ENCODE measurements around the gene TGM1.

TGM1 gene

DNA sequence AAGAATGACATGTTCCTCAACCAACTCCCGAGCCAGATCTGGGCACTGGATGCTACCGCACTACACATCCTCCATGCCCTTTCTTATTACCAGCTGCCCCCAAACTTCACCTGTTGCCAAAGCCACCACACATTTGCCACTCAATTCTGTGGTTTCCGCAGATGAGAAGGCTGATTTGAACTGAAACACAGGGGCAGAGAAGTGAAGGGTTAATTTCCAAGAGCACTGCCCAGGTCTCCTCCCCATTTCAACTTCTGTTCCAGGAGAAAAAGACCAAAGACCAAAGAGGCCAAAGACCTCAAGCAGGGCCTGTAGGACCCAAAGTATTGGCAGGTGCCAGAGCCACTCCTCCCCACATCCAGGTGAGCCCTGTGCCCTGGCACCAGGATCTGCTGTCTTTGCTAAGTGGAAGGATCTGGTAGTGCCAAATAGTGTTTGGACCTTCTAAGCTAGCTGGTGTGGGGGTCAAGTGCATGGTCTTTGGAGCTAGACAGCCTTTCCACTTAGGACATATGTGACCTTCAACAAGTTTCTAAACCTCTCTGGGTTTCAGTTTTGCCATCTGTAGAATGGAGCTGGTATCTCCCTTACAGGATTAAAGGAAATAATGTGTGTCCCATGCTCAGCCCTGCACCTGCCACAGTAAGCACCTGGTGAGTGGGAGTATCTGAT is 28.6 kb upstream of the TGM1 start:
- FAIRE-seq, result no peak

DNA sequence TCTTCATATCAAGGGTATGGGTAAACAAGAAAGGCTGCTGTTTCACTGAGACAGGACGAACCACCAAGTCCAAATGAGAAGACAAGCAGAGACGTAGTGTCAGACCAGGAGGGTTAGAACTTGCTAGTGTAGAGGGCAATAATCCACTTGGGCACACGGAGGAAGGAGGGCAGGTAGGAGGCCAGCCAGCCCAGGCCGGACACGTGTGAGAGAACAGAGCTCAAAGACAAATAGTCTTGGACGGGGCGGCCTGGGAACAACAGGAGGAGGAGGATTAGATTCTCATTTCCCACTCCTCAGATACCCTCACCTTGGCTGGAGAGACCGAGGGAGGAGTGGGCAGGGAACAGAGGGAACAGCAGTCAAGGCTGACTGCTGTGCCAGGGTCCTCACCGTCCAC is 27.8 kb upstream of the TGM1 start:
- FAIRE-seq, result no peak

DNA sequence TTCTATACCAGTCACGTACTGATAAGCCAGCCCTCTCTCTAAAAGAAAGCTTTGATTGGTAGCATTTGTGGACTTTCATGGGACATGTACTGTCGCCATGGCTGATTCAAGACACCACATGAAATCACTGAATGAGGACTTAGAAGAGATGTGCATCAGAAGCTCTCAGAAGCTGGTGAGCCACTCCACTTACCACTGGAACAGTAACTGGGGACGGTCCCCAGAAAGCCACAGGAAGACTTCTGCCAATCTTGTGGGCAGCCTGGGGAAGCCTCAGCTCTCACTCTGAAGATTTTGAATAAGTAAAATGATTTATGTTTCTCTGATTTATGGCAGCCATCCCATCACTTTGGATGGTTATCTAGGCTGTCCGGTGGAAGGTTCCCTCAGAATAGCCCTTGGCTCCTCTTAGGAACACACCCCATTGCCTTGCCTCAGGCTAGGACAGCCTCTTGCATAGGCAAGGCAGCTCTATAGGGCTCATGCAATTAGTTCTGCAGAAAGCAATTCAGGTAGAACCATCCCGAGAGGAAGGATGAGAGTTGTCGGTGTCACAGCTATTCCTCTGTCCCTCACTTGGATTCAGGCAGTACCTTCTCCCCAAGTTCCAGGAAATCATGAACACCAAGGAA is 26.8 kb upstream of the TGM1 start:
- FAIRE-seq, result no peak

DNA sequence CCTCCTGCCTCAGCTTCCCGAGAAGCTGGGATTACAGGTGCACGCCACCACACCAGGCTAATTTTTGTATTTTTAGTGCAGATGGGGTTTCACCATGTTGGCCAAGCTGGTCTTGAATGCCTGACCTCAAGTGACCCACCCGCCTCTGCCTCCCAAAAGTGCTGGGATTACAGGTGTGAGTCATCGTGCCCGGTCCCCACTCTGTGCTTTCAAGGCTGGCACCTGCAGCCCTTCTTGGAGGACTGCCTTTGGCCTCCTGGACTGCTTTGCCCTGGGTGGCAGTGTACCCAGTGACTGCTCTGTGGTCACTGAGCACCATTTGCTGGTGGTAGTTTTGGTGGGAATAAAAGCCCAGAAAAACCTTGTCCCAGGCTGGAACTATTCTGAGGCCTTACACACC is 24.0 kb upstream of the TGM1 start:
- no peak for FAIRE-seq

DNA sequence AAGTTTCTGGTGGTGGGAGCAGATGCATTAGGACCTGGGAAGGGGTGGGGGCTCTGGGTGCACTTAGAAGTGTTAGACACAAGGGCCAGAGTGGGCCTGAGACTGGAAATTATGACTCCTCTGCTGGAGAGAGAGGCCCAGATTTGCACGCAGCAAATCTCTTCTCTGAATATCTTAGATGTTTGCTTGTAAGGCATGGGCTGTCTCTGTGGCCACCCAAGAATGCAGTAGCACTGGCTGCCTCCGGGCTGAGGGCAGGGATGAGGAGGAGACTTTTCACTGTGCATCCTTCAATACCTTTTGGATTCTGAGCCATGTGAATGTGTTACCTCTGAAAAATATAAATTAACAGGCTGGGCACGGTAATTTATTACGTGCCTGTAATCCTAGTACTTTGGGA is 22.4 kb upstream of the TGM1 start:
- FAIRE-seq, result no peak

DNA sequence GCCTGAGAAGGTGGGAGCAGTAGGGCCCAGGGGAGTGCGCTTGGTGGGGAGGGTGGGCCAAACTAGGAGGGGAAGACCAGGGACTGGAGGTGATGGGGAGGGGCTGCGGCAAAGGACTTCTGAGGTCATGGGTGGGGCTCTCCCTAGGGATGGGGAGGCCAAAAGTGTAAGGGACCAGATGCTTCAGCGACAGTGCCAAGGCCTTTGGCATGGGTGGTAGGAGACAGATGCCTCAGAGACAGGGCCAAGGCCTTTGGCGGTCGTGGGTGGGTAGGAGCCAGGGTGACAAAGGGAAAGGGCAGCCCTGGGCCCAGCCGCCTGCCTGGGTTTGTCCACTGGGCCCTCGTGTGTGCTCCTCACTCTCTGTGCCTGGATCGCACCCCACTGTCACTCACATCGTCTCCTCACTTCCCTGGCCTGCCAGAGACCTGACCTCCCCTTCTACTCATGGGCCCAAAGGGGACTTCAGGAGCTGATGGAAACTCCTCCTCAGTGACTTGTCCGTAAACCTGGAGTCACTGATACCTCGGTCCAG is 21.6 kb upstream of the TGM1 start:
- FAIRE-seq, result no peak

DNA sequence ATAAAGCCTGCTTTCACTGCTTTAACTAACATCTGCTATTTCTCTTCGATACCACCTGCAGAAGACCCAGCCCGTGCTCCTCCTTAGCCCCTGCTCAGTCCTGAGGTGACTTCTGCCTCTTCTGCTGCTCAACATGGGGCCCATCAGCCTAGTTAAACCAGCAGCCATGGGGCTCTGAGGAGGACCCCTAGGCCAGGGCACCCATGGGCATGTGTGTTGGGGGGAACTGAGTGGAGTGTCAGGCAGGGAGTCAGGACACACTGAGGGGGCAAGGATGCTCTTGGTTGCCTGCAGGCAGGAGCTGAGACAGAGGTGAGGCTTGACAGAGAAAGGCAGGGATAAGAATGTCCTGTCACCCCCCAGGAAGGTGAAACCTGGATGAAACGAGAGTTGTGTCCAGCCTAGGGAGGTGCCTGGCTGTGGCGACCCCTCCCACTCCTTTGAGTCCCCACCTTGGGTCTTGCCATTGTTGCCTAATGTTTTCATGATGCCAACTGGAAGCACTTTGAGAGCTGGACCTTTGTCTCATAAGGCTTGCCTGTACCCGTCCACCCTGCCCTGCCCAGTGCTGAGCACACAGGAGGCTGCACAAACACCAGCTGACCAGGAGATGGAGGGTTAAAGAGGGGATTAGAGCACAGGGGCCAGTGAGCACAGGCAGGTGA is 21.0 kb upstream of the TGM1 start:
- FAIRE-seq, result no peak

DNA sequence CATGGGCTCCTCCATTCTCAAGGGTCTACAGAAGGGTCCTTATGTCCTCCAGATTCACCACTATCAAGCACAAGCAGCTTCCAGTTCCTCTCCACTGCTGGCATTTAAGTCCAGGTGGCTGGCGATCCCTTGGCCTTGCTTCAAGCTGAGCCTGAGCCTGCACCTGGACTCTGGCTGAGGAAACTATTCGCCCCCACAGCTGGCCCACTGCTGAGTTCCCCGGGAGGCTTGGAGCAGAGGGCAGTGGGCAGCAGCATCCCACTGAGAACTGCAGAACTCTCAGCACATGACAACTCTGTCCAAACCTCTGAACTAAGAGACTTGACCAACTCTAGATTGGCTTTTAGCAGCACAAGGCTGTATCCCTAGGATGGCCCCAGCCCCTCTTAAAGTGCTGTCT is 19.8 kb upstream of the TGM1 start:
- FAIRE-seq, result no peak

DNA sequence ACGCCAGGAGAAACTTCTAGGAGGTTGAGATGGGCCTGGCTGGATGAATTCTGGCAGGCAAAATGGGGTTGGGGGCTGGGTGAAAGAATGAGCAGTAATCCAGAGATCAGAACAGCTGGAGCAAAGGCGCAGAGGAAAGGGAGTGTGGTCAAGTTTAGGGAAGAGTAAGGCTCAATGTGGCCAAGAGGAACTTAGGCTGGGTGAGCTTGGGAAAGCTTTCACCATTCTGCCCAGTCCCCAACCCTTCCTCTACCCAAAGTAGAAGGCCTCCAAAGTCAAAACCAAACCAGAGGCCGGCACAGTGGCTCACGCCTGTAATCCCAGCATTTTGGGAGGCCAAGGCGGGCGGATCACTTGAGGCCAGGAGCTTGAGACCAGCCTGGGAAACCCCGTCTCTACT is 18.7 kb upstream of the TGM1 start:
- FAIRE-seq, result no peak

DNA sequence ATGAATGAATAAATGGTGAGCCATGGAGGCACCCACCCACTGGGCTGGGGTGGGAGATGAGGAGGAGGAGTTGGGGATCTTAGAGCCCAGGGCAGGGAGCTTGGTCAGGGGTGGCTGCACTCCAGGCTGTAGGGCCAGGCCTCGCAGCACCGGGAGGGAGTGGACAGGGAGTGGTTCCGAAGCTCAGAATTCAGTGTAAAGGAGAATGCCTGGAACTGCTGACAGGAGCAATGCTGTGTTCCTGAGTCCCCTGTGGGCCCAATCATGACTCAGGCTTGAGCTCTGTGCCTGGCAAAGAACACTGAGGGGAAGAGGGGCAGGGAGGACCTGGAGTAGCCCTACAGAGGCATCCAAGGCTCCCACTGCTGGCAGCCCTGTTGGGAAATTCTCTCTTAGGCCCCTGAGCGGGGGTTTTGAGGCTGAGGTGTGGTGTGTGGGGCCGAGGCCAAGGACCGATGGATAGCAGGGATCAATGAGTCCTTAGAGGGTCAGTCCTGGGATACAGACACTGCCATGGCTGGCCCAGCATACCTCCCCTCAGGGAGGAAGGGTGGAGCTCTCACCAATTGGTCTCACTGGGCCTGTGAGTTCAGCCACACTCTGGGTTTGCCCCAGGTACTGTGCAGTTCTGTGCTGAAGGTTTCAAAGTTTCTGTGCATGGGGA is 18.0 kb upstream of the TGM1 start:
- no peak for FAIRE-seq

DNA sequence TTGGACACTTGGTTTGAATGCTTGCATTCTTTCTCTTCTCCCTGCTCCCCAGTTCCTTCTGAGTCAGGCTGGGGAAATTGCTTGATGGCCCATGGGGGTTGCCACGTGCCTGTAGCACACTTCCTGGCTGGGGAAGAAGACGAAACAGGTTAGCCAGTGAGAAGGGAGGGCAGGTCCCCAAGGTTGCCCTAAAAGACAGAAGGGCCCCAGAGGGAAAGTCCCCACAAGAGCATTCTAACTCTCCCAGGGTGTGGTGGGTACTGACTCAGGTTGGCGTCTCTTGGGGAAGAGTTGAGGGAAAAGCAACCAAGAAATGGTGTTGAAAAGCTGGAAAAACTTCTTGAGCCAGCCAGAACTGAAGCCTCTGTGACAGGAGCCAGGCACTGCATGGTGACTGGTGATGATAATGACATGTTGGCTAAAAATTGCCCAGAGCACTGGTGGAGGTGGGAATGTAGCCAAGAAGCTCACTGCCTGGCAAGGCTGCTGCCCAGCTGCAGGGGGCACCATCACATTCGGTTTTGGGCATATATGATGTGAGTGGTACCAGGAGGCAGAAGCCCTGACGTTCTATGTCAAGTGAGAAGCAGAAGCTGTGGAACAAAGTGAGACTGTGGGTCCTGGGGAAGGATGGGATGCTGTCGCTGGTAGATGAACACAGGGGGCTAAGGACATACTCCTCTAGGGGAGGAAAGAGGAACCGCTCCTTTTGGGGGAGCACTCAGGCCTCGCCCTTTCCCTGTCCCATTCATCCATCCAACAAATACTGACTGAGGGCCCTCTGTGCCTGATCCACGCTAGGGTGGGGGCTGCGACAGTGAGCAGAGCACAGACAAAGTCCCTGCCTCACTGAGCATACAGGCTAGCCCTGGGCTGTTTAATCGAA is 16.6 kb upstream of the TGM1 start:
- FAIRE-seq, result no peak

DNA sequence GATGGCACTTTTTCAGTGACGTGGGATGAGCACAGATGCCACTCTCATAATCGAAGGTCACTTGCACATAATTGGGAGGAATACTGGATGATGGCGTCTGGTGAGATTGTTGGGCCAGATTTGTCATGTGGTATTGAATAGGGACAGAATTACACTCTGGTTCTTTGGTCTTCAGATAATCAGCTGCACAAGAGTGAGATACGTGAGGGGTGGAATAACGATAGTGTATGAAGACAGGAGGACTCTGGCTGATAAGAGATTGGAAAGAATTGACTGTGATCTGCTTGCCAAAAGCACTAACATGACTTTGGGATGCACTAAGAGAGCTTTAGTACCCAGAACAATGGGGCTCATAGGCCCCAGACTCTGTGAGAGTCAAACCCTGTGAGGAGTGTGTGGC is 15.4 kb upstream of the TGM1 start:
- no peak for FAIRE-seq

DNA sequence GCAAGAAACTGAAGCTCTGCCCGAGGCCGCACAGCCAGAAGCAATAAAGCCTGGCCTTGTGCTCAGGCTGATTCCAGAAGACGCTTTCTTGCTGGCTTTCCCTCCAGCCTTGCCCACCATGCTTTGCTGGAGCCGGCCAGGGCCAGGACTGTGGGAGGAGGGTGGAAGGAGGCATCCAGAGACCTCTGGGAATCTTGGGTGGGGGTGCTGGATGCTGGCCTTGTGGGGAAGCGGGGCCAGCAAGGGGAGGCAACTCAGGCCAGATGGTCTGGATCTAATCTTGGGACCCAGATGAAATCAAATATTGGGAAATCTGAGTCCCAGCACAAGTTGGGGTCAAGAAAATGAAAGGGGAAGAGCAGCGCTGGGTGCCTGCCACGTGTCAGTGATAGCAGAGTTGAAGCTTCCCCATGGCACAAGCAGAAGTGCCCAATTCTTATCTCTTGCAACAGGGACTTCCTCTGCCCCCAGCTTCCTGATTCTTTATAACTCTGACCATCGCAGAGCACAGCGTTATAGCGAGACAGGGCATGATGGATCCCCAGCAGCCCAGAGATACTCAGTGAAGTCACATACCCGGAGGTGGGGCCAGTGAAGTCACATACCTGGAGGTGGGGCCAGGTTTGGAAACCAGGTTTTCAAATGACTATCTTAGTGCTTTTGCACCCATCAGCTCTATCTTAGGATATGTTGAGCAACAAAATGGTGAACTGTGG is 14.8 kb upstream of the TGM1 start:
- FAIRE-seq, result no peak

DNA sequence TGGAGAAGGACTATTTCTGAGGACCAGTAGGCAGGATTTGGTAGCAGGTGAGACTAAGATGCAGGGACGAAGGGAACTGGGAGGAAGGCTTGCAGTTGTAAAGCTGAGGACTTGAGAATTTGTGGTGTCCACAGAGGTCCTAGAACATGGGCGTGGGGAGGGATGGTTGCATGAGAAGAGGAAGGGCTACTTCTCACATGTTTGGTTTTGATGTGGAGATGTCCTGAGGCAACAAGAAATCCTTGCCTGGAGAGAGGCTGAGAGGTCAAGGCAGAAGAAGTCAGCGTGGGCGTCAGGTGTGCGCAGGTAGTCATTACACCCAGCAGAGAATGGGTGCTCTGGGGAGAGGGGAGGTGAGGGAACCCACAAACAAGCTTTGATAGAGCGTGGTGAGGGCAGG is 14.1 kb upstream of the TGM1 start:
- FAIRE-seq, result no peak

DNA sequence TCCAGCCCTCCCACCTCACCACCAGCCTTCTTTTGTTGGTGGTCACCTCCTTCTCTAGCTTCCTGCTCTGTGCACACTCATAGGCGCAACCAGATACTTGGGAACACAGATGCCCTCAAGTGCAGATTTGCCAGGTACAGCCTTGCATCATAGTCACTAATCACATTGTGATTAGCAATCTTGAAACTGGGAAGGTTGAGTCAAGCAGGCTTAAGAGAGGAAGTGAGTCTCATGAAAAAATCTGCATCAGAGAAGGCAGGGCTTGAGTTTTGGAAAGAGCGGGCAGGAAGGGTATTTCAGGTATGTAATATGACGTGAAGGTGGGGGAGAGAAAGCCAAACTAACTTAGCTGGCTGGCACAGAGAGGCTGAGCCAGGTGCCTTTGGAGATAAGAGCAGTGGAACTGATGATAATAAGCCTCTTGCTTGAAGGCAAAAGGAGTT is 11.1 kb upstream of the TGM1 start:
- FAIRE-seq, result no peak

DNA sequence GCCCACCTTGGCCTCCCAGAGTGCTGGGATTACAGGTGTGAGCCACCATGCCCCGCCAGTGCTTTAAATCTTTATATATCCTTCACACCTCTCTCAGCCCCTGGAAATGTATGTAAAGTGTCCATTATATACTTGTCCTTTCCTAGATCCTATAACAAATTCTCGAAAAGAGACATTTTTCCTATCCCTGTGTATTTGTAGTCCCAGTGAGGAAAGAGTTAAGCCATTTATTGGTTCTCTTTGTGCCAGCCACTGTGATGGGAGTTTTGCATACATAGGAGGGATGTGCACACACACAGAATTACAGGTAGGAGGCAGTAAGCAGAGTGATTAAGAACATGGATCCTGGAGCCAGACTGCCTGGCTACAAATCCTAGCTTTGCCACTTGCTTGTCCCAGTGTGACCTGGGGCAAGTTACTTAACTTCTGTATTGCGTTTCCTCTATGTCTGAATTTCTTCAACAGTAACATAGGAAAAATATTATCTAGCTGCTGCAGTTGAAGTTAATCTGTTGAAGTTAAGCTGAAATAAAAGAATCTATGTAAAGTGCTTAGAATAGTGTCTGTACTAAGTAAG is 10.5 kb upstream of the TGM1 start:
- no peak for FAIRE-seq

DNA sequence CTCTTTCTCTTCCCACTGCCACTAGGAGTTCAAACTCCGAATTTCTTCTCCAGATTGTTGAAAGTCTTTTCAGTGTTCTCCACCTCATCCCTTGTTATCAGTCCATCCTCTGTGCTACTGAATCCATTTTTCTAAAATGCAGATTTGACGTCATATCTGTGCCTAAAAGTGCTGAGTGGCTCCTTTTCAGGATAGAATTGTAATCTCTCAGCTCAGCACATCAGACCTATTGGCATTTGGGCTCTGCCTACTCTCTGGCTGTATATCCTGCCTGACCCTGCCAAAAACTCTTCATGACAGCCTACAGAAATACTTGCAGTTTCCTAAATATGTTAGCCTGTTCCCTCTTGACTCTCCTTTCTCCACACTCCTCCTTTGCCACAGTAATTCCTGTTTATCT is 9.5 kb upstream of the TGM1 start:
- FAIRE-seq, result no peak

DNA sequence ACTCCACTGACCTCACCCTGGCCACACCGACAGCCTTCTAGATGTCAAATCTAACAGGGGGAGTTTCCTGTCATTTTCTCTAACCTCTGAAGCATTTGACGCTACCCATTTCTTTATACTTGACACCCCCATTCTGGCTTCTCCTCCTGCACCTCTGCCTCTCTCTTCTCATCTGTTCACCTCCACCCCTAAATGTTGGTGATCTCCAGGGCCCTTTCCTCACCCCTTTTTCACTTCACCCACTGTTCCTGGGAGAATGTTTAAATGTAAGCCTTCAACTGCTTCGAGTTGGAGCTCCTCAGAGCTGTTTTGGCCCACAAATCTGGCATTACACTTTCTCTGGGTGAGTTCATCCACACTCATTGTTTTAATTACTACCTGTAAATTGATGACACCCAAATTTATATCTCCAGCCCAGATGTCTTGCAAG is 8.9 kb upstream of the TGM1 start:
- no peak for FAIRE-seq

DNA sequence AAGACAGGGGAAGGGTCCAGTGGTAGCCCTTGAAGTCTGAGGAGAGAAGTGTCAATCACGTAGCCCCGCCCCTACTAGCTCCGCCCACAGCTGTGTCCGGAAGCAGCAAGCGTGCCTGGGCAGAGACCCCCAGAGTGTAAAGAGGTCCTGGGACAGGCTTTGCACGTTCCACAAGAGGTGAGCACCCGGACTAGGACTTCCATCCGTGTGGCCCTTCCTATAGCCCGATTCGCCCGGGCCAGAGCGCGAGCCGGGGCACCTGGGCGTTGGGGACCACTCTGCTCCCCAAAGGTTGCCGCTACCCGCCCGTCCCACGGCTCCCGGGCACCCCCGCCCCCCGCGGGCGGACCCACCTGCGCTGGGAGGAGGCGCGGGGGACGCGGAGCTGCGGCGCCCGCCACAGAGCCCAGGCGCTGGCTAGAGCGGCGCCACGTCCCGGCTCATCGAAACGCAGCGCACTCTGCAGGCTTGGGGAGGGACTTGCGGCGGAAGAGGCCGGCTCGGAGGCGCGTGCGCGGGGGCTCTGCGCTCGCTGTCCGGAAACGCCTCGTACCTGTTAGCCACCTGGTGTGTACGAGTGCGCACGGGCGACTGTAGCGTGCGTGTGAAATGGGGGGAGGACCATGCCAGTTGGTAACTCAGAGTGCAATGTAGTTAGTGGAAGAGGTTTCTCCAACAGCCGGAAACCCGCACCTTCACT is 8.3 kb upstream of the TGM1 start, which contains the start of gene RABGGTA:
Gene RABGGTA, minus strand, starts transcription at position 464 of the 700 bp plus-strand sequence. CDS start 482 bp downstream, outside the sequence.
- no peak for FAIRE-seq

DNA sequence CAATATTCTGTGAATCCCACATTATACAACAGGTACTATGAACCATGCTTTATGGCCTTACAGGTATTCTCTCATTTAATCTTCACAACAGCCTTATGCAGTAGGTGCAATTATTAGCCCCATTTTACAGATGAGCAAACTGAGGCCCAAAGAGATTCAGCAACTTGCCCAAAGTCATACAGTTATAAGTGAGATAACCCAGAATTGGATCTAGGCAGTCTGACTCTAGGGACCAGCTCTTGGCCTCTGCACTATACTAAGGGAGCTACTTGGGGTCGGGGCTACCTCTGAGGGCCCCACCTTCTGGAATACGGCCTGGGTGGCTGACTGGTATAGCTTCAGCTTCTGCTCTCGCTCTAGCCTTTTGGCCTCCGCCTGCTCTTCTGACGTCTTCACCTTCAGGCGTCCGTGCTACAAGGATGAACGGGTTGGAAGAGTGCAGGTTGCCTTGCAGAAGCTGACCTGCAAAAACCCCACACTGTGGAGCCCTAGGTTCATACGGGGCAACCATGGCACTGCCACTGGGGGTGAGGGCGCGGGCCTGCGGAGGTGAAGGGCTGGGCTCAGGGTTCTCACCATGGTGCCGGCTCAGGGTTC is 7.7 kb upstream of the TGM1 start:
- FAIRE-seq, result no peak

Measured in TTC549 (cell line).